MM.1S (cell line): ENCODE measurements around the gene SMYD1.

Experiments used
- CTCF ChIP-seq: fragments of 300-600 bp; sonication (generic); IDR thresholded peaks from 2 replicates; pipeline ENCODE4 v1.5.1; 2016; ENCODE audit warnings: antibody characterized with exemption, low read length, mixed read lengths
- EZH2 ChIP-seq: fragments of 300-600 bp; sonication (generic); optimal IDR thresholded peaks from 2 replicates; pipeline ENCODE3; 2017; ENCODE audit warnings: low read depth, mild to moderate bottlenecking, antibody characterized with exemption, low read length, mixed read lengths
- EZH2phosphoT487 ChIP-seq: fragments of 300-600 bp; sonication (generic); IDR thresholded peaks from 2 replicates; pipeline ENCODE4 v1.6.1; 2018; ENCODE audit warnings: antibody characterized with exemption, low read length

GRCh38 chr2:88049622-88050021 is 18.0 kb upstream of the SMYD1 start:
- TF ChIP-seq CTCF: no peak
- TF ChIP-seq EZH2: no peak
- TF ChIP-seq EZH2phosphoT487: no peak
